Myocyte (in vitro differentiated cells): ENCODE data around the gene ELK4. TPM values are rescaled to one million over a fixed set of nuclear protein-coding genes. Genes with fewer than 3 reads are reported as not detected.
A peak's percentile ranks its signal among the peaks of the same experiment; 100 is the strongest.

ENCODE experiments used
- DNase-seq: peaks from one replicate; pipeline ENCODE4 v3.0.0-alpha.2; 2012; ENCODE audit warnings: low read depth
- total RNA-seq: library from RNA; depleted of rRNA; stranded (reverse); fragments of >200 nt; gene quantifications from 2 replicates; pipeline ENCODE4 v1.2.3, GENCODE V29; 2014

The ELK4 gene
- total RNA-seq, 1 donor from 2014 or later, result 19.0 TPM

- DNase-seq, result no peak
These were observed 34.9 kb downstream of the ELK4 start for GRCh38 chr1:205596876-205597275.

GRCh38 chr1:205595861-205596260 is 36.0 kb downstream of the ELK4 start:
- DNase-seq, result no peak

GRCh38 chr1:205595435-205595834 is 36.4 kb downstream of the ELK4 start:
- no peak for DNase-seq

GRCh38 chr1:205594846-205595245 is 37.0 kb downstream of the ELK4 start:
- no peak for DNase-seq

GRCh38 chr1:205593967-205594366 is 37.8 kb downstream of the ELK4 start:
- DNase-seq, result no peak

GRCh38 chr1:205593532-205593931 is 38.3 kb downstream of the ELK4 start:
- no peak for DNase-seq

GRCh38 chr1:205592443-205593003 is 39.3 kb downstream of the ELK4 start:
- DNase-seq, result no peak

GRCh38 chr1:205591522-205592351 is 40.1 kb downstream of the ELK4 start:
- DNase-seq, result peak; percentile 72

- DNase-seq, result no peak
These were observed 40.9 kb downstream of the ELK4 start for GRCh38 chr1:205590777-205591513.

GRCh38 chr1:205590457-205590768 is 41.4 kb downstream of the ELK4 start:
- DNase-seq, result no peak

- DNase-seq, result no peak
These were observed 42.0 kb downstream of the ELK4 start for GRCh38 chr1:205589618-205590456.

- DNase-seq, result no peak
These were observed 42.8 kb downstream of the ELK4 start for GRCh38 chr1:205589046-205589445.

- DNase-seq, result peak; percentile 4
These were observed 43.2 kb downstream of the ELK4 start for GRCh38 chr1:205588636-205589035.

- DNase-seq, result no peak
These were observed 44.2 kb downstream of the ELK4 start for GRCh38 chr1:205587581-205587980.

- no peak for DNase-seq
These were observed 45.7 kb downstream of the ELK4 start for GRCh38 chr1:205585835-205586785.

- DNase-seq, result no peak
These were observed 46.5 kb downstream of the ELK4 start for GRCh38 chr1:205585169-205585834.

- no peak for DNase-seq
These were observed 47.1 kb downstream of the ELK4 start for GRCh38 chr1:205584732-205585131.

- no peak for DNase-seq
These were observed 48.2 kb downstream of the ELK4 start for GRCh38 chr1:205583461-205584130.
